Transverse colon (tissue), 4 donors: Measurements from ENCODE around the gene OSBPL2. TPM values are rescaled to one million over a fixed set of nuclear protein-coding genes. Genes with fewer than 3 reads are reported as not detected.

Source experiments
- DNase-seq: peaks from one replicate; pipeline ENCODE4 v3.0.0-alpha.2; 2019
- H3K27ac ChIP-seq, 4 donors: fragments of 200-600 bp; sonication (generic); 2 replicates each; pipeline ENCODE4 v1.5.1; 2016 to 2018; ENCODE audit warnings: inconsistent platforms in 4 of 4
- H3K27me3 ChIP-seq: fragments of 200-600 bp; sonication (generic); 2 replicates; pipeline ENCODE4 v1.5.1; 2017; ENCODE audit warnings: inconsistent platforms
- H3K36me3 ChIP-seq, 4 donors: fragments of 200-600 bp; sonication (generic); 2 replicates each; pipeline ENCODE4 v1.5.1; 2017 to 2019; ENCODE audit warnings: inconsistent platforms in 4 of 4
- H3K4me1 ChIP-seq, 4 donors: fragments of 200-600 bp; sonication (generic); 2 replicates each; pipeline ENCODE4 v1.5.1; 2017 to 2020; ENCODE audit warnings: inconsistent platforms in 4 of 4
- H3K4me3 ChIP-seq, 4 donors: fragments of 200-600 bp; sonication (generic); 1 replicate in 1 of 4; 2 replicates in 3 of 4; pipeline versions ENCODE4 v1.5.1 to v1.6.1; 2017 to 2019; ENCODE audit warnings: inconsistent platforms in 4 of 4
- H3K9me3 ChIP-seq, 2 donors: fragments of 200-600 bp; sonication (generic); 2 replicates each; pipeline ENCODE4 v1.5.1; 2017 to 2019; ENCODE audit warnings: inconsistent platforms in 2 of 2
- EP300 ChIP-seq: sonication (generic); formaldehyde crosslinking; IDR thresholded peaks from one replicate; pipeline ENCODE4 v1.6.1; 2017; ENCODE audit warnings: antibody characterized with exemption, low read depth
- POLR2A ChIP-seq: fragments of 450-650 bp; IDR thresholded peaks from one replicate; pipeline ENCODE4 v1.6.1; 2016; ENCODE audit warnings: antibody characterized with exemption, mild to moderate bottlenecking, moderate library complexity
- POLR2AphosphoS5 ChIP-seq, 3 donors: sonication (generic); formaldehyde crosslinking; IDR thresholded peaks; one replicate each; pipeline ENCODE4 v1.6.1; 2016; ENCODE audit warnings: antibody characterized with exemption in 3 of 3
- WGBS, 2 donors: methylation state at CpG; one replicate each; pipeline ENCODE4 v1.1.5; 2018; ENCODE audit warnings: low coverage in 1 of 2; 5-methylcytosine and 5-hydroxymethylcytosine counted together
- in situ Hi-C, 4 donors: fragments of 200-750 bp; cut with MboI; loops; one replicate each; pipeline versions ENCODE4 v1.15.0 to v1.15.1; 2017; ENCODE audit warnings: low sequenced_read_pairs in 3 of 4, low pct_ligation_motif_present in 1 of 4, low pct_unique_long_range_greater_than_20kb in 1 of 4
- intact Hi-C: fragments of 100-400 bp; cut with DNase I; formaldehyde crosslinking; loops from one replicate; pipeline ENCODE4 v1.15.1; 2023; ENCODE audit warnings: low total_unique reads
- total RNA-seq, 4 donors: library from RNA; depleted of rRNA; stranded (reverse); fragments of >200 nt; gene quantifications; one replicate each; pipeline ENCODE4 v1.1.0, GENCODE V29; 2016
- TF ChIP-seq, protein P1 (sequence below), 5 experiments: fragments of 200-600 bp in 3 of 5; fragments of 450-650 bp in 2 of 5; sonication (generic) in 3 of 5; IDR thresholded peaks; 1 replicate in 2 of 5; 2 replicates in 3 of 5; pipeline ENCODE4 v1.5.1; 2016 to 2017; ENCODE audit warnings: antibody characterized with exemption in 5 of 5, inconsistent platforms in 3 of 5, mild to moderate bottlenecking in 2 of 5, moderate library complexity in 1 of 5

Gene OSBPL2
- total RNA-seq, 4 donors from 2014 or later, result 36.2 to 101 (median 73.3) TPM

- Histone ChIP-seq H3K4me3 (no peak overlapping the region), H3K36me3 (peaks cover 0 to 48% (median 11%) of the 10 kb centered on the region in 4 donors), H3K27ac (no peak overlapping the region), H3K27me3 (no peaks in the 10 kb centered on the region), H3K9me3 (no peaks in the 10 kb centered on the region), H3K4me1 (no peaks in the 10 kb centered on the region)
- TF ChIP-seq EP300 (no peak), POLR2AphosphoS5 (IDR thresholded peaks at IDR 0.05) (no peak), POLR2A (no peak)
- TF ChIP-seq, protein P1, sequence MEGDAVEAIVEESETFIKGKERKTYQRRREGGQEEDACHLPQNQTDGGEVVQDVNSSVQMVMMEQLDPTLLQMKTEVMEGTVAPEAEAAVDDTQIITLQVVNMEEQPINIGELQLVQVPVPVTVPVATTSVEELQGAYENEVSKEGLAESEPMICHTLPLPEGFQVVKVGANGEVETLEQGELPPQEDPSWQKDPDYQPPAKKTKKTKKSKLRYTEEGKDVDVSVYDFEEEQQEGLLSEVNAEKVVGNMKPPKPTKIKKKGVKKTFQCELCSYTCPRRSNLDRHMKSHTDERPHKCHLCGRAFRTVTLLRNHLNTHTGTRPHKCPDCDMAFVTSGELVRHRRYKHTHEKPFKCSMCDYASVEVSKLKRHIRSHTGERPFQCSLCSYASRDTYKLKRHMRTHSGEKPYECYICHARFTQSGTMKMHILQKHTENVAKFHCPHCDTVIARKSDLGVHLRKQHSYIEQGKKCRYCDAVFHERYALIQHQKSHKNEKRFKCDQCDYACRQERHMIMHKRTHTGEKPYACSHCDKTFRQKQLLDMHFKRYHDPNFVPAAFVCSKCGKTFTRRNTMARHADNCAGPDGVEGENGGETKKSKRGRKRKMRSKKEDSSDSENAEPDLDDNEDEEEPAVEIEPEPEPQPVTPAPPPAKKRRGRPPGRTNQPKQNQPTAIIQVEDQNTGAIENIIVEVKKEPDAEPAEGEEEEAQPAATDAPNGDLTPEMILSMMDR (IDR thresholded peaks at IDR 0.05), result no peak
- DNase-seq, result no peak
- in situ Hi-C loops (no loop called here), intact Hi-C loops (no loop called here)
- 95 to 100% methylated on average over 5 to 7 of the region's 7 CpGs for WGBS, 2 donors
These were observed 43.8 kb downstream of the OSBPL2 start for GRCh38 chr20:62282103-62282502.

- no peaks in the 10 kb centered on the region for H3K4me1 ChIP-seq
- TF ChIP-seq POLR2AphosphoS5 (IDR thresholded peaks at IDR 0.05) (no peak), EP300 (no peak), POLR2A (no peak)
- TF ChIP-seq, protein P1 (IDR thresholded peaks at IDR 0.05), result no peak
- no peak overlapping the region for H3K4me3 ChIP-seq
- intact Hi-C loops, result no loop called here
- WGBS, 2 donors, result 82% methylated on average over 16 of the region's 16 CpGs; no CpG with 5 or more reads in 1 of the 2 donors
- peaks cover 0 to 48% (median 14%) of the 10 kb centered on the region in 4 donors for H3K36me3 ChIP-seq
- no peaks in the 10 kb centered on the region for H3K27me3 ChIP-seq
- no peaks in the 10 kb centered on the region for H3K9me3 ChIP-seq
- no peak overlapping the region for H3K27ac ChIP-seq
- in situ Hi-C loops, result no loop called here
- no peak for DNase-seq
These were observed 44.7 kb downstream of the OSBPL2 start for GRCh38 chr20:62282877-62283503.

- H3K36me3 ChIP-seq, result peaks cover 0 to 46% (median 17%) of the 10 kb centered on the region in 4 donors
- no peak overlapping the region for H3K27ac ChIP-seq
- TF ChIP-seq POLR2A (no peak), EP300 (no peak), POLR2AphosphoS5 (IDR thresholded peaks at IDR 0.05) (no peak)
- TF ChIP-seq, protein P1 (IDR thresholded peaks at IDR 0.05), result no peak
- intact Hi-C loops, result no loop called here
- H3K9me3 ChIP-seq, result no peaks in the 10 kb centered on the region
- in situ Hi-C loops, result no loop called here
- H3K4me3 ChIP-seq, result no peak overlapping the region
- 80 to 85% methylated on average over 1 to 6 of the region's 6 CpGs for WGBS, 2 donors
- no peak for DNase-seq
- no peaks in the 10 kb centered on the region for H3K4me1 ChIP-seq
- H3K27me3 ChIP-seq, result no peaks in the 10 kb centered on the region
These were observed 46.1 kb downstream of the OSBPL2 start for GRCh38 chr20:62284448-62284847.

DNA sequence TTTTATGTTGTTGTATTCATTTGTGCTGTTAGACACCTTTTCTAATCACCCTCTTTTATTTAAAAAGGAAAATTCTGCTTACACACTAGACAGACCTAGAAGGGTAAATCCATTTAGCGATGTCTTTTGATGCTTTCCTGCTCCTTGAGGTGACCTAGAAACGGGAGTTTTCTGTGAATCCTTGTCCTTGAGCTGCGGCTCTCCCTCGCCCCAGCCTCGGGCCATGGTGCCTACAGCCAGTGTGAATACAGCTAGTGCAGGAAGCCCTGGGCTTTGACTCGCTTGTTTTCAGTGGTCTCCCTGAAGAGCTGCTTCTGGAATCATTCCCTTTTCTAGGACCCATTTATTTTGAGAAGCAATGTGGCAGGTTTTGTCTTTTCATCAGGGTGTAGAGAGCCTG is 46.8 kb downstream of the OSBPL2 start:
- in situ Hi-C loops, result no loop called here
- no peaks in the 10 kb centered on the region for H3K9me3 ChIP-seq
- peaks cover 0 to 40% (median 19%) of the 10 kb centered on the region in 4 donors for H3K36me3 ChIP-seq
- WGBS, 2 donors, result 95 to 96% methylated on average over 5 to 6 of the region's 6 CpGs
- H3K27ac ChIP-seq, result no peak overlapping the region
- no peaks in the 10 kb centered on the region for H3K4me1 ChIP-seq
- TF ChIP-seq EP300 (no peak), POLR2A (no peak), POLR2AphosphoS5 (IDR thresholded peaks at IDR 0.05) (no peak)
- TF ChIP-seq, protein P1 (IDR thresholded peaks at IDR 0.05), result no peak
- no peaks in the 10 kb centered on the region for H3K27me3 ChIP-seq
- intact Hi-C loops, result no loop called here
- no peak for DNase-seq
- no peak overlapping the region for H3K4me3 ChIP-seq
